HL-60 (cell line): ENCODE data around the gene PMS2.
"Not testable (repeated sequence)": the region's sequence is repeated elsewhere in the genome, so short reads cannot be mapped to it uniquely, and the experiment has no call there.

Experiments
- DNase-seq, 2 experiments: peaks; one replicate each; pipeline ENCODE4 v3.0.0-alpha.2; 2010 to 2020; ENCODE audit warnings: low read depth in 1 of 2, low spot score in 1 of 2
- H3K27ac ChIP-seq: fragments of 250-450 bp; sonication (Bioruptor Pico); replicated peaks from 2 replicates; pipeline ENCODE4 v1.5.1; 2020; ENCODE audit warnings: mild to moderate bottlenecking, moderate library complexity
- H3K27me3 ChIP-seq: fragments of 250-450 bp; sonication (Bioruptor Pico); 2 replicates; pipeline ENCODE4 v1.5.1; 2021; ENCODE audit warnings: mild to moderate bottlenecking, moderate library complexity; ENCODE audit not compliant: insufficient read depth, poor library complexity, severe bottlenecking
- H3K4me3 ChIP-seq: replicated peaks from 2 replicates; pipeline ENCODE4 v1.5.1; 2011; ENCODE audit warnings: mild to moderate bottlenecking, control low read depth, low read length; ENCODE audit not compliant: insufficient read depth
- GABPA ChIP-seq: IDR thresholded peaks from 2 replicates; pipeline ENCODE4 v1.6.1; 2012; ENCODE audit warnings: low read depth
- POLR2AphosphoS5 ChIP-seq: IDR thresholded peaks from 2 replicates; pipeline ENCODE4 v1.6.1; 2012; ENCODE audit warnings: low read depth
- SPI1 ChIP-seq: IDR thresholded peaks from 2 replicates; pipeline ENCODE4 v1.6.1; 2012; ENCODE audit warnings: low read depth, mild to moderate bottlenecking, borderline replicate concordance
- TF ChIP-seq, protein P1 (sequence below): IDR thresholded peaks from one replicate; pipeline ENCODE4 v1.5.1; 2011; ENCODE audit warnings: low read length, control low read depth, inconsistent platforms; ENCODE audit not compliant: insufficient read depth
- TF ChIP-seq, protein P2 (sequence below): IDR thresholded peaks from 2 replicates; pipeline ENCODE4 v1.6.1; 2012; ENCODE audit warnings: low read depth; ENCODE audit not compliant: insufficient replicate concordance

The PMS2 gene

DNA sequence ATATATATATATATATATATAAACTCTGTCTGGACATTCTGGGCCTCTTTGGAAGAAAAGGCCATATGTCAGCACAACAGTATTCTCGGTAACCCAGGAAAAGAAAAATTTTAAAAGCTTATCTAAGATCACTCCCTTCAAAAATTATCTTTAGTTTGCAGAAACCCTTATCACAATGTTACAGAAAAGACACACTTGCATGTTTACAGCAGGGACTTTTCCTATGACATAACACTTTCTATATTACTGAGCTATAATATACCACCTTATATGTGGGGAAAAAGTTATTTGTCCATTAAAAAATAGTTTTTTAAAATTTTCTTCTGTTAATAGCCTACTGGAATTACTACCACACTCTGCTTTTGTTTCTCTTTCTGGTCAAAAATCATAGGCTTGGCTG is 47.8 kb upstream of the PMS2 start:
- Histone ChIP-seq H3K27me3 (no peaks in the 10 kb centered on the region), H3K27ac (no peak overlapping the region), H3K4me3 (no peak overlapping the region)
- TF ChIP-seq GABPA (no peak), SPI1 (no peak), POLR2AphosphoS5 (no peak)
- TF ChIP-seq, protein P1, sequence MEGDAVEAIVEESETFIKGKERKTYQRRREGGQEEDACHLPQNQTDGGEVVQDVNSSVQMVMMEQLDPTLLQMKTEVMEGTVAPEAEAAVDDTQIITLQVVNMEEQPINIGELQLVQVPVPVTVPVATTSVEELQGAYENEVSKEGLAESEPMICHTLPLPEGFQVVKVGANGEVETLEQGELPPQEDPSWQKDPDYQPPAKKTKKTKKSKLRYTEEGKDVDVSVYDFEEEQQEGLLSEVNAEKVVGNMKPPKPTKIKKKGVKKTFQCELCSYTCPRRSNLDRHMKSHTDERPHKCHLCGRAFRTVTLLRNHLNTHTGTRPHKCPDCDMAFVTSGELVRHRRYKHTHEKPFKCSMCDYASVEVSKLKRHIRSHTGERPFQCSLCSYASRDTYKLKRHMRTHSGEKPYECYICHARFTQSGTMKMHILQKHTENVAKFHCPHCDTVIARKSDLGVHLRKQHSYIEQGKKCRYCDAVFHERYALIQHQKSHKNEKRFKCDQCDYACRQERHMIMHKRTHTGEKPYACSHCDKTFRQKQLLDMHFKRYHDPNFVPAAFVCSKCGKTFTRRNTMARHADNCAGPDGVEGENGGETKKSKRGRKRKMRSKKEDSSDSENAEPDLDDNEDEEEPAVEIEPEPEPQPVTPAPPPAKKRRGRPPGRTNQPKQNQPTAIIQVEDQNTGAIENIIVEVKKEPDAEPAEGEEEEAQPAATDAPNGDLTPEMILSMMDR = no peak
- TF ChIP-seq, protein P2, sequence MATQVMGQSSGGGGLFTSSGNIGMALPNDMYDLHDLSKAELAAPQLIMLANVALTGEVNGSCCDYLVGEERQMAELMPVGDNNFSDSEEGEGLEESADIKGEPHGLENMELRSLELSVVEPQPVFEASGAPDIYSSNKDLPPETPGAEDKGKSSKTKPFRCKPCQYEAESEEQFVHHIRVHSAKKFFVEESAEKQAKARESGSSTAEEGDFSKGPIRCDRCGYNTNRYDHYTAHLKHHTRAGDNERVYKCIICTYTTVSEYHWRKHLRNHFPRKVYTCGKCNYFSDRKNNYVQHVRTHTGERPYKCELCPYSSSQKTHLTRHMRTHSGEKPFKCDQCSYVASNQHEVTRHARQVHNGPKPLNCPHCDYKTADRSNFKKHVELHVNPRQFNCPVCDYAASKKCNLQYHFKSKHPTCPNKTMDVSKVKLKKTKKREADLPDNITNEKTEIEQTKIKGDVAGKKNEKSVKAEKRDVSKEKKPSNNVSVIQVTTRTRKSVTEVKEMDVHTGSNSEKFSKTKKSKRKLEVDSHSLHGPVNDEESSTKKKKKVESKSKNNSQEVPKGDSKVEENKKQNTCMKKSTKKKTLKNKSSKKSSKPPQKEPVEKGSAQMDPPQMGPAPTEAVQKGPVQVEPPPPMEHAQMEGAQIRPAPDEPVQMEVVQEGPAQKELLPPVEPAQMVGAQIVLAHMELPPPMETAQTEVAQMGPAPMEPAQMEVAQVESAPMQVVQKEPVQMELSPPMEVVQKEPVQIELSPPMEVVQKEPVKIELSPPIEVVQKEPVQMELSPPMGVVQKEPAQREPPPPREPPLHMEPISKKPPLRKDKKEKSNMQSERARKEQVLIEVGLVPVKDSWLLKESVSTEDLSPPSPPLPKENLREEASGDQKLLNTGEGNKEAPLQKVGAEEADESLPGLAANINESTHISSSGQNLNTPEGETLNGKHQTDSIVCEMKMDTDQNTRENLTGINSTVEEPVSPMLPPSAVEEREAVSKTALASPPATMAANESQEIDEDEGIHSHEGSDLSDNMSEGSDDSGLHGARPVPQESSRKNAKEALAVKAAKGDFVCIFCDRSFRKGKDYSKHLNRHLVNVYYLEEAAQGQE = no peak
- no peak for DNase-seq

DNA sequence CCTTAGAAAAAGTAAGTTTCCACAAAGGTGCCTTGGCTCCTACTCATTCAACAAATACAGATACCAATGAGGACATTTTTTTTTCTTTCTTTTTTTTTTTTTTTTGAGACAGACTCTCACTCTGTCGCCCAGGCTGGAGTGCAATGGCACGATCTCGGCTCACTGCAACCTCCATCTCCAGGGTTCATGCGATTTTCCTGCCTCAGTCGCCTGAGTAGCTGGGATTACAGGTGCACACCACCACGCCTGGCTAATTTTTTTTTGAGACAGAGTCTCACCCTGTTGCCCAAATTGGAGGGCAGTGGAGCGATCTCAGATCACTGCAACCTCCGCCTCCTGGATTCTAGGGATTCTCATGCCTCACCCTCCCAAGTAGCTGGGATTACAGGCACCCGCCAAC is 42.3 kb upstream of the PMS2 start:
- H3K27me3 ChIP-seq, H3K4me3 ChIP-seq, DNase-seq, H3K27ac ChIP-seq: not testable (repeated sequence)

DNA sequence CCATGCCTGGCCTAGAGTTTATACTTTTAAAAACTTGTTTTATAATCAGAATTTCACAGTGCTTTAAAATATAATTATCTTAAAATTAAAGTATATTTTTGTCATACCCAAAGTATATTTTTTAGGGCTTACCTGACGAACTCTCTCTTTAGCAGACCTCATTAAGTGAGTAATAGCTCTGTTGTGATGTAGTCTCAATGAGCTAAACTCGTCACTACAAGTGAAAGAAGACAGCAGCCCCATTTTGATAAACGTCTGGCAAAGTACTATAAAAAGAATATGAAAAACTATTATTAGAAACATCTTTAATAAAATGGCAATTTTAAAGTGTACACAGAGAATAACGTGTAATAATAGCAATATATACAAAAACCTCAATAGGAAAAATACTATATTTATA is 40.9 kb upstream of the PMS2 start:
- no peak overlapping the region for H3K4me3 ChIP-seq
- no peaks in the 10 kb centered on the region for H3K27me3 ChIP-seq
- TF ChIP-seq, protein P1 = no peak
- TF ChIP-seq POLR2AphosphoS5 (no peak), GABPA (no peak), SPI1 (no peak)
- TF ChIP-seq, protein P2 = no peak
- H3K27ac ChIP-seq = no peak overlapping the region
- DNase-seq = no peak

DNA sequence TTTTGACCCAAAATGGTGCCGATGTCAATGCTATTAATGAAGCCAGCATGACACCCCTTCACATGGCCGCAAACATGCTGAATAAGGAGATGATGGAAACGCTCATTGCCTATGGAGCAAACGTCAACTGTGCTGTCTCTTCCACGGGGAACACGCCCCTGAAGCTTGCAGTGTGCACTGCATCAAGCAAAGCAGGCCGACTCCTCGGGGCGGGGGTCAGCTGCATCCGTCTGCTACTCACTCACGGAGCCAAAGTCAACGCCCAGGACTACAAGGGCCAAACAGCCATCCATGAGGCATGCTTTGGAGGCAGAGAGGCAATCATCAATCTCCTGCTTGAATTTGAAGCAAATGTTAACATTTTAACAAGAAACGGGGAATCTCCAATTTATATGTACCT is 26.8 kb upstream of the PMS2 start:
- DNase-seq = no peak
- TF ChIP-seq, protein P2 = no peak
- TF ChIP-seq, protein P1 = no peak
- TF ChIP-seq POLR2AphosphoS5 = no peak
- TF ChIP-seq SPI1 = no peak
- TF ChIP-seq GABPA = no peak
- H3K27ac ChIP-seq = no peak overlapping the region
- H3K27me3 ChIP-seq = no peaks in the 10 kb centered on the region
- no peak overlapping the region for H3K4me3 ChIP-seq
